ENCODE data around the gene PAQR5.

DNA sequence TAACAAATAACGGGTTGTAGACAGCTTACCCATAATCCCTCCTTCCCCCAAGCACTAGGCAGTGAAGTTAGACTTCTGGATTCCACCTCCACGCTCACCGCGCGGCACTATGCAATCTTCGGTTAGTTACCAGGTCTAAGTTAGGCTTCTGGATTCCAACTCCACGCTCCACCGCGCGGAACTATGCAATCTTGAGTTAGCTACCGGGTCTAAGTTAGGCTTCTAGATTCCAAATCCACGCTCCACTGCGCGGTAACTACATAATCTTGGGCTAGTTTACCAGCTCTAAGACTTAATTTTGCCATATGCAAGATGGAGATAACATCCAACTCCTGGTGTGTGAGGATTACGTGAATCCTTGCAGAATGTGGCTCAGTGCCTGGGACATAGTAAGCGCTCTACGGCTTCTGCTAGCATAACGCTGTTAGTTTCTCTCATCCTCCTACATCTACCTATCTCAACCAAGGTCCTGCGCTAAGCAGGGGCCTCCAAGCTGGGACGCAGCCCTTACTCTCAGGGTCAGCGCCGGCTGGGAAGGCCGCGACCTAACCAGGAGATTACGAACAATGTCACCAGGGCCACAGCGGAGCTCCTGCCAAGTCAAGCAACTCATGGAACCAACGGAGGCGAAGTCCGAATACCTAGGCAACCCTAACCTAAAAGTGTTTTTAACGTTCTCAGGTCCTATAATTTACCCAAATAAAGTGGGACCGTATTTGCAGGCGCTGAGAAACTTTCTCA, 153.4 kb downstream of the PAQR5 start:
- TF ChIP-seq, protein P1, sequence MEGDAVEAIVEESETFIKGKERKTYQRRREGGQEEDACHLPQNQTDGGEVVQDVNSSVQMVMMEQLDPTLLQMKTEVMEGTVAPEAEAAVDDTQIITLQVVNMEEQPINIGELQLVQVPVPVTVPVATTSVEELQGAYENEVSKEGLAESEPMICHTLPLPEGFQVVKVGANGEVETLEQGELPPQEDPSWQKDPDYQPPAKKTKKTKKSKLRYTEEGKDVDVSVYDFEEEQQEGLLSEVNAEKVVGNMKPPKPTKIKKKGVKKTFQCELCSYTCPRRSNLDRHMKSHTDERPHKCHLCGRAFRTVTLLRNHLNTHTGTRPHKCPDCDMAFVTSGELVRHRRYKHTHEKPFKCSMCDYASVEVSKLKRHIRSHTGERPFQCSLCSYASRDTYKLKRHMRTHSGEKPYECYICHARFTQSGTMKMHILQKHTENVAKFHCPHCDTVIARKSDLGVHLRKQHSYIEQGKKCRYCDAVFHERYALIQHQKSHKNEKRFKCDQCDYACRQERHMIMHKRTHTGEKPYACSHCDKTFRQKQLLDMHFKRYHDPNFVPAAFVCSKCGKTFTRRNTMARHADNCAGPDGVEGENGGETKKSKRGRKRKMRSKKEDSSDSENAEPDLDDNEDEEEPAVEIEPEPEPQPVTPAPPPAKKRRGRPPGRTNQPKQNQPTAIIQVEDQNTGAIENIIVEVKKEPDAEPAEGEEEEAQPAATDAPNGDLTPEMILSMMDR (conservative IDR thresholded peaks at IDR 0.05), result no peak
- TF ChIP-seq EZH2 (IDR thresholded peaks at IDR 0.05; ENCODE audit: low read depth), result no peak
